WTC11 (cell line): Measurements from ENCODE around the gene LRCH2. TPM values are rescaled to one million over a fixed set of nuclear protein-coding genes. Genes with fewer than 3 reads are reported as not detected.

Experiments used
- ATAC-seq: fragments of 200-7000 bp; cut with Tn5 transposase; 2 replicates; pipeline ENCODE4 v1.10.0; 2021; ENCODE audit warnings: mild to moderate bottlenecking, moderate library complexity
- CTCF ChIA-PET: fragments of 300-600 bp; sonication (Branson Sonifier 250); formaldehyde crosslinking; loops from one replicate; lab custom pipeline; 2021; ENCODE audit warnings: antibody characterized with exemption; lab: Charles Lee
- POLR2A ChIA-PET: fragments of 350-600 bp; sonication (Branson Sonifier 250); formaldehyde crosslinking; loops from one replicate; lab custom pipeline; 2021; ENCODE audit warnings: antibody characterized with exemption; lab: Charles Lee
- DNase-seq: peaks from one replicate; pipeline ENCODE4 v3.0.0; 2021; ENCODE audit warnings: low spot score
- H3K27ac Mint-ChIP-seq: 2 replicates; pipeline ENCODE4 v1.8.0; 2021; ENCODE audit warnings: mixed read lengths
- H3K27me3 Mint-ChIP-seq: 2 replicates; pipeline ENCODE4 v1.8.0; 2021; ENCODE audit warnings: low read depth, mild to moderate bottlenecking, moderate library complexity, mixed read lengths
- H3K36me3 Mint-ChIP-seq: 2 replicates; pipeline ENCODE4 v1.8.0; 2021; ENCODE audit warnings: mixed read lengths
- H3K4me1 Mint-ChIP-seq: 2 replicates; pipeline ENCODE4 v1.8.0; 2022; ENCODE audit warnings: mixed read lengths
- H3K4me3 Mint-ChIP-seq: 2 replicates; pipeline ENCODE4 v1.8.0; 2021; ENCODE audit warnings: mild to moderate bottlenecking, moderate library complexity, mixed read lengths
- H3K9me3 Mint-ChIP-seq: 2 replicates; pipeline ENCODE4 v1.8.0; 2021; ENCODE audit warnings: mixed read lengths
- CREB1 ChIP-seq: sonication (generic); formaldehyde crosslinking; IDR thresholded peaks from 2 replicates; pipeline ENCODE4 v1.8.0; 2023; ENCODE audit warnings: mild to moderate bottlenecking, missing genetic modification reagents
- E2F1 ChIP-seq: sonication (generic); formaldehyde crosslinking; IDR thresholded peaks from 2 replicates; pipeline ENCODE4 v1.8.0; 2022; ENCODE audit warnings: mild to moderate bottlenecking, missing genetic modification reagents
- E2F4 ChIP-seq: sonication (generic); formaldehyde crosslinking; IDR thresholded peaks from 2 replicates; pipeline ENCODE4 v1.8.1; 2022; ENCODE audit warnings: low read depth, mild to moderate bottlenecking, moderate library complexity, missing genetic modification reagents, borderline replicate concordance
- FOXP1 ChIP-seq: sonication (generic); formaldehyde crosslinking; IDR thresholded peaks from 2 replicates; pipeline ENCODE4 v1.8.0; 2022; ENCODE audit warnings: missing genetic modification reagents, mild to moderate bottlenecking, moderate library complexity, borderline replicate concordance
- NFYB ChIP-seq: sonication (generic); formaldehyde crosslinking; conservative IDR thresholded peaks from 2 replicates; pipeline ENCODE4 v1.8.0; 2022; ENCODE audit warnings: low read depth, missing genetic modification reagents
- PRRX2 ChIP-seq: fragments of 250-450 bp; sonication (Bioruptor Pico); IDR thresholded peaks from 2 replicates; pipeline ENCODE4 v1.8.0; 2021; ENCODE audit warnings: mild to moderate bottlenecking
- SMAD3 ChIP-seq: sonication (generic); formaldehyde crosslinking; IDR thresholded peaks from 2 replicates; pipeline ENCODE4 v1.8.0; 2022; ENCODE audit warnings: missing genetic modification reagents, mild to moderate bottlenecking, borderline replicate concordance
- SMAD4 ChIP-seq: sonication (generic); formaldehyde crosslinking; IDR thresholded peaks from 2 replicates; pipeline ENCODE4 v1.8.0; 2022; ENCODE audit warnings: mild to moderate bottlenecking, missing genetic modification reagents
- SP1 ChIP-seq: sonication (generic); formaldehyde crosslinking; conservative IDR thresholded peaks from 2 replicates; pipeline ENCODE4 v1.8.1; 2022; ENCODE audit warnings: missing genetic modification reagents
- STAT6 ChIP-seq: sonication (generic); formaldehyde crosslinking; conservative IDR thresholded peaks from 2 replicates; pipeline ENCODE4 v1.8.1; 2023; ENCODE audit warnings: mild to moderate bottlenecking, low read depth, missing genetic modification reagents, moderate library complexity
- TEAD1 ChIP-seq: sonication (generic); formaldehyde crosslinking; IDR thresholded peaks from 2 replicates; pipeline ENCODE4 v1.8.0; 2022; ENCODE audit warnings: mild to moderate bottlenecking, missing genetic modification reagents
- TEAD4 ChIP-seq: sonication (generic); formaldehyde crosslinking; IDR thresholded peaks from 2 replicates; pipeline ENCODE4 v1.8.0; 2022; ENCODE audit warnings: mild to moderate bottlenecking, missing genetic modification reagents
- USF2 ChIP-seq: sonication (generic); formaldehyde crosslinking; IDR thresholded peaks from 2 replicates; pipeline ENCODE4 v1.8.1; 2023; ENCODE audit warnings: mild to moderate bottlenecking, missing genetic modification reagents, moderate library complexity
- ZNF219 ChIP-seq: sonication (generic); formaldehyde crosslinking; IDR thresholded peaks from 2 replicates; pipeline ENCODE4 v1.8.0; 2023; ENCODE audit warnings: missing genetic modification reagents, mild to moderate bottlenecking, borderline replicate concordance
- ZNF232 ChIP-seq: sonication (generic); formaldehyde crosslinking; IDR thresholded peaks from 2 replicates; pipeline ENCODE4 v1.8.0; 2022; ENCODE audit warnings: mild to moderate bottlenecking, missing genetic modification reagents
- ZSCAN18 ChIP-seq: fragments of 250-450 bp; sonication (Bioruptor Pico); IDR thresholded peaks from 2 replicates; pipeline ENCODE4 v2.1.2; 2022; ENCODE audit warnings: mild to moderate bottlenecking, moderate library complexity
- total RNA-seq: library from RNA; stranded (reverse); gene quantifications from 3 replicates; pipeline ENCODE4 v1.2.3, GENCODE V29; 2021
- TF ChIP-seq, protein P1 (sequence below): sonication (generic); formaldehyde crosslinking; IDR thresholded peaks from 2 replicates; pipeline ENCODE4 v1.8.1; 2022; ENCODE audit warnings: low read depth, missing genetic modification reagents, borderline replicate concordance
- TF ChIP-seq, protein P2 (sequence below): sonication (generic); formaldehyde crosslinking; IDR thresholded peaks from 2 replicates; pipeline ENCODE4 v1.8.0; 2023; ENCODE audit warnings: mild to moderate bottlenecking, missing genetic modification reagents

LRCH2 gene
- total RNA-seq, 1 experiment from 2014 or later, result 3.8 TPM

- TF ChIP-seq PRRX2 (CRISPR knock-in tag) (no peak), NFYB (CRISPR knock-in tag) (no peak), E2F1 (CRISPR knock-in tag) (no peak), USF2 (no peak), SMAD3 (CRISPR knock-in tag) (no peak), ZSCAN18 (CRISPR knock-in tag) (no peak)
These were observed 30.1 kb upstream of the LRCH2 start (continued) for GRCh38 chrX:115264009-115264408.

DNA sequence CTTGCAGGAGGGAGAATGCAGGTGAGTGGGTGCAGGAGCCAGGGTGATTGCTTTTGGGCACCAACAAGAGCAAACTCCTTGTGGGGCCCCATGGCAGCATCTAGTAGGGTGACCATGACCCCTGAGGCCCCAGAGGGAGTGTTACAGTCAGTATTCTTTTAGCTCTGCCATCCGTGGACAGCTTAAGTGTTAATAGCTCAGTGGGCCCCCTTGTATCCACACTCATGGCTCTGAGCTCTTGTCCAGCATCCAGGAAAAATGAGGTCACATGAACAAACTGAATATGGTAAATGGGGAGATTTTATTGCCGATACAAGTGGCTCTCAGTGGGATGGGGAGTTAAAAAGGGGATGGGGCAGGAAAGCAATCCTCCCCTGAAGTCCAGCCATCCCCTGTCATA, 27.3 kb upstream of the LRCH2 start:
- ChIA-PET CTCF (no interaction called here), POLR2A (interaction anchor here (0.6 kb wide), 1 partner anchor 21 kb away, joined by 4 read pairs; no protein-coding TSS in a partner anchor)
- H3K9me3 Mint-ChIP-seq, result no peaks in the 10 kb centered on the region
- 0 out of 2 replicates have a peak, but pooled peaks cover 3% of the 10 kb centered on the region for H3K4me1 Mint-ChIP-seq
- TF ChIP-seq ZNF232 (CRISPR knock-in tag) (no peak), SMAD4 (CRISPR knock-in tag) (no peak), TEAD4 (CRISPR knock-in tag) (no peak), SMAD3 (CRISPR knock-in tag) (no peak), STAT6 (no peak), ZNF219 (CRISPR knock-in tag) (no peak), FOXP1 (CRISPR knock-in tag) (no peak), SP1 (CRISPR knock-in tag) (no peak), TEAD1 (CRISPR knock-in tag) (no peak), CREB1 (CRISPR knock-in tag) (no peak), E2F4 (no peak), E2F1 (CRISPR knock-in tag) (no peak)
- TF ChIP-seq, protein P1, sequence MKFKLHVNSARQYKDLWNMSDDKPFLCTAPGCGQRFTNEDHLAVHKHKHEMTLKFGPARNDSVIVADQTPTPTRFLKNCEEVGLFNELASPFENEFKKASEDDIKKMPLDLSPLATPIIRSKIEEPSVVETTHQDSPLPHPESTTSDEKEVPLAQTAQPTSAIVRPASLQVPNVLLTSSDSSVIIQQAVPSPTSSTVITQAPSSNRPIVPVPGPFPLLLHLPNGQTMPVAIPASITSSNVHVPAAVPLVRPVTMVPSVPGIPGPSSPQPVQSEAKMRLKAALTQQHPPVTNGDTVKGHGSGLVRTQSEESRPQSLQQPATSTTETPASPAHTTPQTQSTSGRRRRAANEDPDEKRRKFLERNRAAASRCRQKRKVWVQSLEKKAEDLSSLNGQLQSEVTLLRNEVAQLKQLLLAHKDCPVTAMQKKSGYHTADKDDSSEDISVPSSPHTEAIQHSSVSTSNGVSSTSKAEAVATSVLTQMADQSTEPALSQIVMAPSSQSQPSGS (CRISPR knock-in tag), result no peak
- TF ChIP-seq, protein P2, sequence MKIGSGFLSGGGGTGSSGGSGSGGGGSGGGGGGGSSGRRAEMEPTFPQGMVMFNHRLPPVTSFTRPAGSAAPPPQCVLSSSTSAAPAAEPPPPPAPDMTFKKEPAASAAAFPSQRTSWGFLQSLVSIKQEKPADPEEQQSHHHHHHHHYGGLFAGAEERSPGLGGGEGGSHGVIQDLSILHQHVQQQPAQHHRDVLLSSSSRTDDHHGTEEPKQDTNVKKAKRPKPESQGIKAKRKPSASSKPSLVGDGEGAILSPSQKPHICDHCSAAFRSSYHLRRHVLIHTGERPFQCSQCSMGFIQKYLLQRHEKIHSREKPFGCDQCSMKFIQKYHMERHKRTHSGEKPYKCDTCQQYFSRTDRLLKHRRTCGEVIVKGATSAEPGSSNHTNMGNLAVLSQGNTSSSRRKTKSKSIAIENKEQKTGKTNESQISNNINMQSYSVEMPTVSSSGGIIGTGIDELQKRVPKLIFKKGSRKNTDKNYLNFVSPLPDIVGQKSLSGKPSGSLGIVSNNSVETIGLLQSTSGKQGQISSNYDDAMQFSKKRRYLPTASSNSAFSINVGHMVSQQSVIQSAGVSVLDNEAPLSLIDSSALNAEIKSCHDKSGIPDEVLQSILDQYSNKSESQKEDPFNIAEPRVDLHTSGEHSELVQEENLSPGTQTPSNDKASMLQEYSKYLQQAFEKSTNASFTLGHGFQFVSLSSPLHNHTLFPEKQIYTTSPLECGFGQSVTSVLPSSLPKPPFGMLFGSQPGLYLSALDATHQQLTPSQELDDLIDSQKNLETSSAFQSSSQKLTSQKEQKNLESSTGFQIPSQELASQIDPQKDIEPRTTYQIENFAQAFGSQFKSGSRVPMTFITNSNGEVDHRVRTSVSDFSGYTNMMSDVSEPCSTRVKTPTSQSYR (CRISPR knock-in tag), result no peak
- DNase-seq, result no peak
- no peak overlapping the region for H3K4me3 Mint-ChIP-seq
- no peak for ATAC-seq
- H3K36me3 Mint-ChIP-seq, result no peaks in the 10 kb centered on the region
- no peak overlapping the region for H3K27ac Mint-ChIP-seq
- peaks cover 17% of the 10 kb centered on the region for H3K27me3 Mint-ChIP-seq
